ENCODE results near the gene GALNT2.
A peak's percentile ranks its signal among the peaks of the same experiment; 100 is the strongest.

The GALNT2 gene

DNA sequence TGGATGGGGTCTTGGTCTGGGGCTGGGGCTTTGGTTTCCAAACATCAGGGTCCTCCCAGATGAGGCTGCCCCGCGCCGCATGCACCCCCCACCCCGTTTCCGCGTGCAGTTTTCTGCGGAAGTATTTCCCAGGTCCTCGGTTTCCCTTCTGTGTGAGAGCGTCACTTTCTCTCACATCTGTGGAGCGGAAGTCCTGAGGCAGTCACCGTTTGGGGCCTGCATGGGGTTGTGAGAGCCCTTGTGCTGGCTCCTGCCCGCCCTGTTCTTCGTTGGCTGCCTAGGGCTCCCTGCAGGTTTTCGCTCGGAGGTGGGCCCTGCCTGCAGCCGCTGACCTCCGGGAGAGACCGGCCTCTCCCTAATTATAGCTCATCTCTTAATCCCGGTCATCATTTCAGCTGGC lies 88.0 kb downstream of the GALNT2 start:
- no peak overlapping the region for H3K4me3 ChIP-seq
- peaks cover 3% of the 10 kb centered on the region for H3K36me3 ChIP-seq (replicated peaks)
- H3K4me1 ChIP-seq = peaks cover 74% of the 10 kb centered on the region
- no peaks in the 10 kb centered on the region for H3K9me3 ChIP-seq
- in situ Hi-C loops (cut with MboI; ENCODE audit: low sequenced_read_pairs) = no loop called here
- DNase-seq (ENCODE audit: low spot score in 2 of 2) = no peak
- no peaks in the 10 kb centered on the region for H3K27me3 ChIP-seq (ENCODE audit: low read depth)

DNA sequence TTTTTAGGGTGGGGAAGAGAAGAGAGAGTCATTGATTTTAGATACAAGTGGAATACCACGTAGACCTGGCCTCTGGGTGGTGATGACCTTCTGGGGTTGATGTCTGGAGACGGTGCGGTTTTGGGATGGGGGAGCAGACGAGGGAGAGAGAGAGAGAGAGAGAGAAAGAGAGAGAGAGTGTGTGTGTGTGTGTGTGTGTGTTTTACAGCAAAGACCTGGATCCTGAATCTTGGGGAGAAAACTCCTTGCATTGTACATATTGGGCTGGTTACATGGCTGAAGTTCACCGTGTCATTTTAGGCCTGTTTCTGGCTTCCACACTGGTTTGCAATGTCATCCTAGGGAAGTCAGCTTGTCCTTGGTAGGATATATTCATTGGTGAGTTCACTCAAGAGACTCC lies 89.0 kb downstream of the GALNT2 start:
- in situ Hi-C loops (cut with MboI; ENCODE audit: low sequenced_read_pairs) = no loop called here
- no peak for DNase-seq (ENCODE audit: low spot score in 2 of 2)
- no peaks in the 10 kb centered on the region for H3K27me3 ChIP-seq (ENCODE audit: low read depth)
- peaks cover 64% of the 10 kb centered on the region for H3K4me1 ChIP-seq
- H3K4me3 ChIP-seq = no peak overlapping the region
- no peaks in the 10 kb centered on the region for H3K9me3 ChIP-seq
- H3K36me3 ChIP-seq (replicated peaks) = peaks cover 3% of the 10 kb centered on the region

DNA sequence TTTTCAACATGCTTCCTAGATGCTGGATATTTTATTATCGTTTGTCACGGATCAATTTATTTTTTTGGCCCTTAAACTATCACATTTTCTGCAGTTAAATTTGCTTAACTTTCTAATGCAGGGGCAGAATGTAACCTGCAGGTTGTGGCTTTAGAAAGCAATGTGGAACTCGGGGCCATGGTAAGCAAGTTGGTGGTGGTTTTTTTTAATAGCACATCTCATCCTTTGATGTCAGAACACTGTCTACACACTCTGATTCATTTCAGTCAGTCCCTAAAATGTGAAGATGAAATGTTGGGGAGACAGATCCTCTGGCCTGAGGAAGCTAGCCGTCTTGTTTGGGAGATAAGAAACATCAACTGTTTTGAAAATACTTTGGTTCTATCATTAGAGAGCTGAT lies 89.5 kb downstream of the GALNT2 start:
- in situ Hi-C loops (cut with MboI; ENCODE audit: low sequenced_read_pairs) = no loop called here
- Histone ChIP-seq H3K9me3 (no peaks in the 10 kb centered on the region), H3K27me3 (ENCODE audit: low read depth) (no peaks in the 10 kb centered on the region), H3K4me1 (peaks cover 64% of the 10 kb centered on the region), H3K36me3 (replicated peaks) (peaks cover 3% of the 10 kb centered on the region), H3K4me3 (no peak overlapping the region)
- DNase-seq (ENCODE audit: low spot score in 2 of 2) = no peak

DNA sequence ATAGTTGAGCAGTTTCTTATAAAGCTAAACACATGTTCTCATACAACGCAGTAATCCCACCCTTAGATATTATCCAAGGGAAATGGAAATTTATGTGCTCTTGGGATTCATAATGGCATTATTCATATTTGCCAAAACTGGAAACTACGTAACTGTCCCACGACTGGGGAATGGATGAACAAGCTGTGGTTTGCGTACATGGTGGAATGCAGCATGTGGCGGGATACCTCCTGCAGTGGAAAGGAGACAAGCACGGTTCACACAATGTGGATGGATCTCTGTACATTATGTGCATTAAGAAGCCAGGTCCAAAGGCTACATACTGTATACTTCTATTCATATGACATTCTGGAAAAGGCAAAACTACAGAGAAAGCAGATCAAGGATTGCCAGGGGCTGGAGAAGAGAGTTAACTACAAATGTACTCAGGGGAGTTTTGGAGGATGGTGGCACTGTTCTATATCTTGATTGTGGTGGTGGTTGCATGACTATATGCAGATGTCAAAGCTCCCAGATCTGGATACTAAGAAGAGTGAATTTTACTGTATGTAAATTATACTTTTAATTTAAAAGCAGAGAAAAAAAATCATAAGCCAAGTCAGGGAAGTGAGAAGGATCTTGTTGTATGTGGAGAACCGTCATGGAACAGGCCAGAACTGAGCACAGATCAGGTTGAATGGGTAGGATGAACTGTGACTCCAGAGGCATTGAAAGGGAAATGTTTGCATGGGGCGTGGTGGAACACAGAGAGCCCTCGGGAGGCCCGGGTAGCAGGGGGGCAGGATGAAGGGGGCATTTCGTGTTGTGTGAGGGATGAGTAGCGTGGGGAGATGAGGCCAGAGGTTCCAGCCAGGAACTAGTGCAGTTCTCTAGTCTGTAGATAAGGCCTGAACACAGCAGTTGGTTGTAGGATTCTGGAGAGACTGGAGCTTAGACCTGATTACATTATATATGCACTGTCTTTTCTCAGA lies 90.7 kb downstream of the GALNT2 start:
- Histone ChIP-seq H3K4me1 (peaks cover 52% of the 10 kb centered on the region), H3K36me3 (replicated peaks) (peaks cover 3% of the 10 kb centered on the region), H3K4me3 (no peak overlapping the region), H3K9me3 (no peaks in the 10 kb centered on the region), H3K27me3 (ENCODE audit: low read depth) (no peaks in the 10 kb centered on the region)
- DNase-seq (ENCODE audit: low spot score in 2 of 2) = peak; percentile 21 to 64
- in situ Hi-C loops (cut with MboI; ENCODE audit: low sequenced_read_pairs) = no loop called here

GRCh38 chr1:230158415-230159291 lies 91.6 kb downstream of the GALNT2 start:
- DNase-seq (ENCODE audit: low spot score in 2 of 2) = peak; percentile 70
- in situ Hi-C loops (cut with MboI; ENCODE audit: low sequenced_read_pairs) = no loop called here
- no peak overlapping the region for H3K4me3 ChIP-seq
- H3K27me3 ChIP-seq (ENCODE audit: low read depth) = no peaks in the 10 kb centered on the region
- peaks cover 3% of the 10 kb centered on the region for H3K36me3 ChIP-seq (replicated peaks)
- no peaks in the 10 kb centered on the region for H3K9me3 ChIP-seq
- H3K4me1 ChIP-seq = peaks cover 45% of the 10 kb centered on the region

GRCh38 chr1:230159580-230159979 lies 92.5 kb downstream of the GALNT2 start:
- in situ Hi-C loops (cut with MboI; ENCODE audit: low sequenced_read_pairs) = no loop called here
- no peaks in the 10 kb centered on the region for H3K27me3 ChIP-seq (ENCODE audit: low read depth)
- H3K4me1 ChIP-seq = peaks cover 39% of the 10 kb centered on the region
- no peak overlapping the region for H3K4me3 ChIP-seq
- H3K36me3 ChIP-seq (replicated peaks) = peaks cover 3% of the 10 kb centered on the region
- H3K9me3 ChIP-seq = no peaks in the 10 kb centered on the region
- no peak for DNase-seq (ENCODE audit: low spot score in 2 of 2)

DNA sequence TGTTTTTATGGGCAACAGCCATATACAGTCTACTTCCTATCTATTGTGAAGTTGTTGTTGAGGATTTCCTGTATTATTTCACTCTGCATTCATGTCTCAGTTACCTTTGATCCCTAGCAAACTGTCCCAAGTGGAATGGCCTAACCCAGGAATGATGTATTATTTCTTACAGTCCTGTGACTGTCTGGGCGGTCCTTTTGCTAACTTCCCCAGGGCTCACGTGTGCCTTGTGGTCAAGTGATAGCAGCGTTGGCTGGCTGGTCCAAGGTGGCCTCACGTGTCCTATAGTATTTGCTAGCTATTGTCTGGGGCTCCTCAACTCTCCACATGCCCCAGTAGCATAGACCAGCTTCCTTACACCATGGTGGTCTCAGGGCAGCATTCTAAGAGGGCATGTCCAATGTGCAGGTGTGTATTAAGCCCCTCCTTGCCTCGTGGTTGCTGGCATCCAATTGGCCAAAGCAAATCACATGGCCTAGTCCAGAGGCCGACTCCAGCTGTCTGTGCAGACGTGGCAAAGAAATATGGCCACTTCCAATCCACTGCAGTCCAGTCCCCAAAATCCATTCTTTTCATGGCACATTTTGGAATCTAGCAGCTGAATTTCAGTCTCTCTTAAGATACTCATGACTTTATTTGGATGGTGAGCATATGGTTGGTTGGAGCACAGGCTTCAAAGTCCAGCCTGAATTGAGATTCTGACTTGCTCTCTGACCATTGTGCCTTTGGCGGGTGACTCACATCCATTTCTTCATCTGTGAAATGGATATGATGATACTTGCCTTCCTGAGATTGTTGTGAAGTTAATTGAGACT lies 94.1 kb downstream of the GALNT2 start:
- Histone ChIP-seq H3K36me3 (replicated peaks) (peaks cover 3% of the 10 kb centered on the region), H3K9me3 (no peaks in the 10 kb centered on the region), H3K4me1 (peaks cover 28% of the 10 kb centered on the region), H3K4me3 (no peak overlapping the region), H3K27me3 (ENCODE audit: low read depth) (no peaks in the 10 kb centered on the region)
- in situ Hi-C loops (cut with MboI; ENCODE audit: low sequenced_read_pairs) = no loop called here
- DNase-seq (ENCODE audit: low spot score in 2 of 2) = no peak

DNA sequence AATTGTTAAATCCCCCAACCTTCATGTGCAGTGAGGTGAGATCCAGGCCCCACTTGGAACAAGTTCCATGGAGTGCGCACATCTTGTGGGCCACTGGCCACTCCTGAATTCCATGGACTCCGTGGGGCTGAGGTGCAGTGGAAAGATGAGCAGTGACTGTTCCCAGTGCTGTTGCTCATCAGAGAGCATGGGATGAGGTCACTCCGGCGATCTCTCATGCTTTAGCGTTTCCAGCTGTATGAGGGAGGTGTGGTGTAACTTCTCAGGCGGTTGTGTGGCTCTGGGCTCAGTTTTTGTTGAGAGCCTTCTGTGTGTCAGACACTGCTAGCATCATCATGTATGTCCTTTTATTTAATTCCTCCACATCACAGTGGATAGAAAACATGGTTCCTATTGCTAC lies 96.2 kb downstream of the GALNT2 start:
- in situ Hi-C loops (cut with MboI; ENCODE audit: low sequenced_read_pairs) = no loop called here
- peaks cover 17% of the 10 kb centered on the region for H3K4me1 ChIP-seq
- no peak overlapping the region for H3K4me3 ChIP-seq

DNA sequence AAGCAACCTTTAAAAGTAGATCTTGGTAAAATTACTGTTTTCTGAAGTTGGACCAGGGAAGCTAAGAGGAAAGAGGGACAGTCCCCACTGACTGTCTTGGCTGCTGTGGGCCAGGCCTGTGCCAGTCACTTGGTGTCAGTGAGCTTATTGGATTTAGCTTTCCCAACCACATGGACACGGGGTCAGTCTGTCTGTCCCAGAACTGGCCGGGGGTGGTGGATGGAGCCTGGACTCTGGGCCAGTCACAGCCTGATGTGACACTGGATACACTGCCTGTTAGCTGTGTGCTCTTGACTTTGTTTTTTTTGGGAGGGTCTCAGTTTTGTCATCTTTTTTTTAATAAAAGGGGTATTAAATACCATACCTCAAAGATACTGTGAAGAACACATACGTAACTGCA lies 96.7 kb downstream of the GALNT2 start:
- no peak overlapping the region for H3K4me3 ChIP-seq
- no peaks in the 10 kb centered on the region for H3K36me3 ChIP-seq (replicated peaks)
- peaks cover 12% of the 10 kb centered on the region for H3K4me1 ChIP-seq
- DNase-seq (ENCODE audit: low spot score in 2 of 2) = no peak
- H3K9me3 ChIP-seq = peaks cover 2% of the 10 kb centered on the region
- no peaks in the 10 kb centered on the region for H3K27me3 ChIP-seq (ENCODE audit: low read depth)
- in situ Hi-C loops (cut with MboI; ENCODE audit: low sequenced_read_pairs) = no loop called here

More for the DNA sequence above, 96.2 kb downstream of the GALNT2 start:
- no peak for DNase-seq (ENCODE audit: low spot score in 2 of 2)
- Histone ChIP-seq H3K27me3 (ENCODE audit: low read depth) (no peaks in the 10 kb centered on the region), H3K36me3 (replicated peaks) (no peaks in the 10 kb centered on the region), H3K9me3 (peaks cover 2% of the 10 kb centered on the region)

GRCh38 chr1:230165536-230165935 lies 98.5 kb downstream of the GALNT2 start:
- H3K27me3 ChIP-seq (ENCODE audit: low read depth) = no peaks in the 10 kb centered on the region
- peaks cover 2% of the 10 kb centered on the region for H3K9me3 ChIP-seq
- H3K4me3 ChIP-seq = no peak overlapping the region
- DNase-seq (ENCODE audit: low spot score in 2 of 2) = no peak
- H3K4me1 ChIP-seq = peaks cover 3% of the 10 kb centered on the region; the same call in 1 of the 2 replicates
- in situ Hi-C loops (cut with MboI; ENCODE audit: low sequenced_read_pairs) = no loop called here
- no peaks in the 10 kb centered on the region for H3K36me3 ChIP-seq (replicated peaks)

- in situ Hi-C loops (cut with MboI; ENCODE audit: low sequenced_read_pairs) = no loop called here
- no peaks in the 10 kb centered on the region for H3K36me3 ChIP-seq (replicated peaks)
- H3K4me3 ChIP-seq = no peak overlapping the region
- no peak for DNase-seq (ENCODE audit: low spot score in 2 of 2)
- no peaks in the 10 kb centered on the region for H3K27me3 ChIP-seq (ENCODE audit: low read depth)
- peaks cover 3% of the 10 kb centered on the region; the same call in 1 of the 2 replicates for H3K4me1 ChIP-seq
- peaks cover 2% of the 10 kb centered on the region for H3K9me3 ChIP-seq
Observed at GRCh38 chr1:230166366-230167132, 99.5 kb downstream of the GALNT2 start.

GRCh38 chr1:230167419-230167852 lies 100.4 kb downstream of the GALNT2 start:
- H3K36me3 ChIP-seq (replicated peaks) = no peaks in the 10 kb centered on the region
- no peaks in the 10 kb centered on the region for H3K27me3 ChIP-seq (ENCODE audit: low read depth)
- peak; percentile 45 to 47 for DNase-seq (ENCODE audit: low spot score in 2 of 2)
- H3K4me3 ChIP-seq = no peak overlapping the region
- in situ Hi-C loops (cut with MboI; ENCODE audit: low sequenced_read_pairs) = no loop called here
- peaks cover 2% of the 10 kb centered on the region for H3K9me3 ChIP-seq
- peaks cover 3% of the 10 kb centered on the region; the same call in 1 of the 2 replicates for H3K4me1 ChIP-seq

All from HAP-1 (cell line).